Stimulated activated CD4-positive, alpha-beta T cell treated with anti-CD3 and anti-CD28 coated beads, Interleukin-1b, Interleukin-23, amount 100 ng/mL, for 48 hours (primary cell): Measurements from ENCODE around the gene NNAT.

Experiments used
- DNase-seq: peaks from one replicate; pipeline ENCODE4 v3.0.0-alpha.2; 2020

NNAT gene

GRCh38 chr20:37567671-37568588 lies 46.9 kb downstream of the NNAT start:
- no peak for DNase-seq

GRCh38 chr20:37570419-37570818 lies 49.4 kb downstream of the NNAT start:
- no peak for DNase-seq

GRCh38 chr20:37571033-37571432 lies 50.0 kb downstream of the NNAT start:
- DNase-seq: no peak
